ENCODE measurements around the gene ALB. TPM values are rescaled to one million over a fixed set of nuclear protein-coding genes. Genes with fewer than 3 reads are reported as not detected.

Gene ALB
- polyA plus RNA-seq, 1 donor, result 3.3 TPM

DNA sequence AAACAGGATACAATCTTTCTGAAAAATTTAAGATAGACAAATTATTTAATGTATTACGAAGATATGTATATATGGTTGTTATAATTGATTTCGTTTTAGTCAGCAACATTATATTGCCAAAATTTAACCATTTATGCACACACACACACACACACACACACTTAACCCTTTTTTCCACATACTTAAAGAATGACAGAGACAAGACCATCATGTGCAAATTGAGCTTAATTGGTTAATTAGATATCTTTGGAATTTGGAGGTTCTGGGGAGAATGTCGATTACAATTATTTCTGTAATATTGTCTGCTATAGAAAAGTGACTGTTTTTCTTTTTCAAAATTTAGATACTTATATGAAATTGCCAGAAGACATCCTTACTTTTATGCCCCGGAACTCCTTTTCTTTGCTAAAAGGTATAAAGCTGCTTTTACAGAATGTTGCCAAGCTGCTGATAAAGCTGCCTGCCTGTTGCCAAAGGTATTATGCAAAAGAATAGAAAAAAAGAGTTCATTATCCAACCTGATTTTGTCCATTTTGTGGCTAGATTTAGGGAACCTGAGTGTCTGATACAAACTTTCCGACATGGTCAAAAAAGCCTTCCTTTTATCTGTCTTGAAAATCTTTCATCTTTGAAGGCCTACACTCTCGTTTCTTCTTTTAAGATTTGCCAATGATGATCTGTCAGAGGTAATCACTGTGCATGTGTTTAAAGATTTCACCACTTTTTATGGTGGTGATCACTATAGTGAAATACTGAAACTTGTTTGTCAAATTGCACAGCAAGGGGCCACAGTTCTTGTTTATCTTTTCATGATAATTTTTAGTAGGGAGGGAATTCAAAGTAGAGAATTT lies 5.2 kb downstream of the ALB start:
- no peak for DNase-seq

DNA sequence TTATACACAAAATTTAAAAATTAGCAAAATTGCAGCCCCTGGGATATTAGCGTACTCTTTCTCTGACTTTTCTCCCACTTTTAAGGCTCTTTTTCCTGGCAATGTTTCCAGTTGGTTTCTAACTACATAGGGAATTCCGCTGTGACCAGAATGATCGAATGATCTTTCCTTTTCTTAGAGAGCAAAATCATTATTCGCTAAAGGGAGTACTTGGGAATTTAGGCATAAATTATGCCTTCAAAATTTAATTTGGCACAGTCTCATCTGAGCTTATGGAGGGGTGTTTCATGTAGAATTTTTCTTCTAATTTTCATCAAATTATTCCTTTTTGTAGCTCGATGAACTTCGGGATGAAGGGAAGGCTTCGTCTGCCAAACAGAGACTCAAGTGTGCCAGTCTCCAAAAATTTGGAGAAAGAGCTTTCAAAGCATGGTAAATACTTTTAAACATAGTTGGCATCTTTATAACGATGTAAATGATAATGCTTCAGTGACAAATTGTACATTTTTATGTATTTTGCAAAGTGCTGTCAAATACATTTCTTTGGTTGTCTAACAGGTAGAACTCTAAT lies 6.0 kb downstream of the ALB start:
- DNase-seq, result no peak

DNA sequence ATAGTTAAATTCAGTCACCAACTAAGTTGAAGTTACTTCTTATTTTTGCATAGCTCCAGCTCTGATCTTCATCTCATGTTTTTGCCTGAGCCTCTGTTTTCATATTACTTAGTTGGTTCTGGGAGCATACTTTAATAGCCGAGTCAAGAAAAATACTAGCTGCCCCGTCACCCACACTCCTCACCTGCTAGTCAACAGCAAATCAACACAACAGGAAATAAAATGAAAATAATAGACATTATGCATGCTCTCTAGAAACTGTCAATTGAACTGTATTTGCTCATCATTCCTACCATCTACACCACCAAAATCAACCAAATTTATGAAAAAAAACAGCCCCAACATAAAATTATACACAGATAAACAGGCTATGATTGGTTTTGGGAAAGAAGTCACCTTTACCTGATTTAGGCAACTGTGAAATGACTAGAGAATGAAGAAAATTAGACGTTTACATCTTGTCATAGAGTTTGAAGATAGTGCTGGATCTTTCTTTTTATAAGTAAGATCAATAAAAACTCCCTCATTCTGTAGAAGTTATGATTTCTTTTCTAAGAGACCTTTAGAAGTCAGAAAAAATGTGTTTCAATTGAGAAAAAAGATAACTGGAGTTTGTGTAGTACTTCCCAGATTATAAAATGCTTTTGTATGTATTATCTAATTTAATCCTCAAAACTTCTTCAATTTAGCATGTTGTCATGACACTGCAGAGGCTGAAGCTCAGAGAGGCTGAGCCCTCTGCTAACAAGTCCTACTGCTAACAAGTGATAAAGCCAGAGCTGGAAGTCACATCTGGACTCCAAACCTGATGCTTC lies 7.0 kb downstream of the ALB start:
- DNase-seq, result no peak

GRCh38 chr4:73411731-73412414 lies 7.8 kb downstream of the ALB start:
- DNase-seq, result no peak

GRCh38 chr4:73413294-73413755 lies 9.2 kb downstream of the ALB start:
- DNase-seq, result no peak

DNA sequence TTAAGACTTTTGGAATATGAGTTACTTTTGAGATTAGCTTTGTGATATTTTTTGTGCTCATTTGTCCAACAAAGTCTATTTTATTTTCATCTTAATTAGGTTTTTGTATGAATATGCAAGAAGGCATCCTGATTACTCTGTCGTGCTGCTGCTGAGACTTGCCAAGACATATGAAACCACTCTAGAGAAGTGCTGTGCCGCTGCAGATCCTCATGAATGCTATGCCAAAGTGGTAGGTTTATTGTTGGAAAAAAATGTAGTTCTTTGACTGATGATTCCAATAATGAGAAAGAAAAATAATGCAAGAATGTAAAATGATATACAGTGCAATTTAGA lies 10.8 kb downstream of the ALB start:
- no peak for DNase-seq

DNA sequence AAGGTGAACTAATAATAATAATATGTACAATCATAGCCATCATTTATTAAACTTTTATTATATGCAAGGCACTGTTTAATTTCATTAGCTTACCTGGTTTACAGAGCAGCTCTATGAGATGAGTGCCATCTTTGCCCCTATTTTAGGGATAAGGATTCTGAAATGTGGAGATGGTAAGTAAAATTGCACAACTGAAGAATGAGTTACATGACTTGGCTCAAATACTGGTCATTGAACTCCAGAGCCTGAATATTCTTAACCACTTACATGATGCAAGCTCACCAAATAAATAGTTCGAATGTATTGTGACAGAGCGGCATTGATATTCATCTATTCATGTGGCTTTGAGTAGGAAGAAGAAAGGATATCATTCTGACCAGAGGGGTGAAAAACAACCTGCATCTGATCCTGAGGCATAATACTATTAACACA lies 11.7 kb downstream of the ALB start:
- no peak for DNase-seq

DNA sequence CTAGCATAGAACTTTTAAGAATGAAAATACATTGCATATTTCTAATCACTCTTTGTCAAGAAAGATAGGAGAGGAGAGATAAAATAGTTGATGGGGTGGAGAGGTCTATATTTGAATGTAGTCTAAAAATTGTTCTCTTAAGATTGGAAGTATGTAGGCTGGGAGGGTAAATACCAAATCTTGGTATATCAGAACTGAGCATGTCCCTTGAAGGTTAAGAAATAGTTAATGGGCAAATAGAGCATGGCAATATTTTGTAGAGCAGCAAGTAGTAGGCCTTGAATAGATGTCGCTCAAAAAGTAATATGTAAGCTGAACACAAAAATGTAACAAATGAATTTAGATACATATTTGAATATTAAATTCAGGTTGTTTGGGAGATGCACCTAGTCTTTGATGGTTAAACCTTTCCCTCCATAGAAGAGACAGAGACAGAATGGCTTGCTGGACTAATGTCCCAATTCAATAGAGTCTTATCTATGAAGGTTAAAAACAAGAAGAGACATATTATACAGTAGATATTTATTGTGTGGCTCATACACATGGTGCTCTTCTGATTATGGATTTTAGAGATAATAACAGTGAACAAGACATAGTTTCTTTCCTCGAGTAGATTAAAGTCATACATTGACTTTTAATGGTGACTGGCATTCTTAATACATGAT lies 12.5 kb downstream of the ALB start:
- no peak for DNase-seq

DNA sequence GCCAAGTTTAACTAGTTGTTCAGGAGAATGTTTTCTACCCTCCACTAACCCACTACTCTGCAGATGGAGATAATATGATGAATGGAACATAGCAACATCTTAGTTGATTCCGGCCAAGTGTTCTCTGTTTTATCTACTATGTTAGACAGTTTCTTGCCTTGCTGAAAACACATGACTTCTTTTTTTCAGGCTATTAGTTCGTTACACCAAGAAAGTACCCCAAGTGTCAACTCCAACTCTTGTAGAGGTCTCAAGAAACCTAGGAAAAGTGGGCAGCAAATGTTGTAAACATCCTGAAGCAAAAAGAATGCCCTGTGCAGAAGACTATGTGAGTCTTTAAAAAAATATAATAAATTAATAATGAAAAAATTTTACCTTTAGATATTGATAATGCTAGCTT lies 13.3 kb downstream of the ALB start:
- no peak for DNase-seq

DNA sequence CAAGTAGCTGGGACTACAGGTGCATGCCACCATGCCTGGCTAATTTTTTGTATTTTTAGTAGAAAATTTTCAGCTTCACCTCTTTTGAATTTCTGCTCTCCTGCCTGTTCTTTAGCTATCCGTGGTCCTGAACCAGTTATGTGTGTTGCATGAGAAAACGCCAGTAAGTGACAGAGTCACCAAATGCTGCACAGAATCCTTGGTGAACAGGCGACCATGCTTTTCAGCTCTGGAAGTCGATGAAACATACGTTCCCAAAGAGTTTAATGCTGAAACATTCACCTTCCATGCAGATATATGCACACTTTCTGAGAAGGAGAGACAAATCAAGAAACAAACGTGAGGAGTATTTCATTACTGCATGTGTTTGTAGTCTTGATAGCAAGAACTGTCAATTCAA lies 13.9 kb downstream of the ALB start:
- no peak for DNase-seq

DNA sequence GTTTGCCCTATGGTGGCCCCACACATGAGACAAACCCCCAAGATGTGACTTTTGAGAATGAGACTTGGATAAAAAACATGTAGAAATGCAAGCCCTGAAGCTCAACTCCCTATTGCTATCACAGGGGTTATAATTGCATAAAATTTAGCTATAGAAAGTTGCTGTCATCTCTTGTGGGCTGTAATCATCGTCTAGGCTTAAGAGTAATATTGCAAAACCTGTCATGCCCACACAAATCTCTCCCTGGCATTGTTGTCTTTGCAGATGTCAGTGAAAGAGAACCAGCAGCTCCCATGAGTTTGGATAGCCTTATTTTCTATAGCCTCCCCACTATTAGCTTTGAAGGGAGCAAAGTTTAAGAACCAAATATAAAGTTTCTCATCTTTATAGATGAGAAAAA lies 14.6 kb downstream of the ALB start:
- no peak for DNase-seq

DNA sequence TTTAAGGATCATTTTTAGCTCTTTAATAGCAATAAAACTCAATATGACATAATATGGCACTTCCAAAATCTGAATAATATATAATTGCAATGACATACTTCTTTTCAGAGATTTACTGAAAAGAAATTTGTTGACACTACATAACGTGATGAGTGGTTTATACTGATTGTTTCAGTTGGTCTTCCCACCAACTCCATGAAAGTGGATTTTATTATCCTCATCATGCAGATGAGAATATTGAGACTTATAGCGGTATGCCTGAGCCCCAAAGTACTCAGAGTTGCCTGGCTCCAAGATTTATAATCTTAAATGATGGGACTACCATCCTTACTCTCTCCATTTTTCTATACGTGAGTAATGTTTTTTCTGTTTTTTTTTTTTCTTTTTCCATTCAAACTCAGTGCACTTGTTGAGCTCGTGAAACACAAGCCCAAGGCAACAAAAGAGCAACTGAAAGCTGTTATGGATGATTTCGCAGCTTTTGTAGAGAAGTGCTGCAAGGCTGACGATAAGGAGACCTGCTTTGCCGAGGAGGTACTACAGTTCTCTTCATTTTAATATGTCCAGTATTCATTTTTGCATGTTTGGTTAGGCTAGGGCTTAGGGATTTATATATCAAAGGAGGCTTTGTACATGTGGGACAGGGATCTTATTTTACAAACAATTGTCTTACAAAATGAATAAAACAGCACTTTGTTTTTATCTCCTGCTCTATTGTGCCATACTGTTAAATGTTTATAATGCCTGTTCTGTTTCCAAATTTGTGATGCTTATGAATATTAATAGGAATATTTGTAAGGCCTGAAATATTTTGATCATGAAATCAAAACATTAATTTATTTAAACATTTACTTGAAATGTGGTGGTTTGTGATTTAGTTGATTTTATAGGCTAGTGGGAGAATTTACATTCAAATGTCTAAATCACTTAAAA lies 15.3 kb downstream of the ALB start:
- DNase-seq, result no peak

GRCh38 chr4:73420615-73421014 lies 16.5 kb downstream of the ALB start:
- no peak for DNase-seq

- no peak for DNase-seq
These were observed 17.8 kb downstream of the ALB start for GRCh38 chr4:73421708-73422457.

DNA sequence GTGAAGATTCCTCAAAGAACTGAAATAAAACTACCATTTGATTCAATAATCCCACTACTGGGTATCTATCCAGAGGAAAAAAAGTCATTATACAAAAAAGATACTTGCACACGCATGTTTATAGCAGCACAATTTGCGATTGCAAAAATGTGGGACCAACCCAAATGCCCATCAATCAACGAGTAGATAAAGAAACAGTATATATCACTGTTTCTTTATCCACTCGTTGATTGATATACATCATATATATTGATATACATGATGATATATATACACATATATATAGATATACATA lies 18.3 kb downstream of the ALB start:
- DNase-seq, result no peak

GRCh38 chr4:73423184-73423583 lies 19.1 kb downstream of the ALB start:
- DNase-seq, result no peak

DNA sequence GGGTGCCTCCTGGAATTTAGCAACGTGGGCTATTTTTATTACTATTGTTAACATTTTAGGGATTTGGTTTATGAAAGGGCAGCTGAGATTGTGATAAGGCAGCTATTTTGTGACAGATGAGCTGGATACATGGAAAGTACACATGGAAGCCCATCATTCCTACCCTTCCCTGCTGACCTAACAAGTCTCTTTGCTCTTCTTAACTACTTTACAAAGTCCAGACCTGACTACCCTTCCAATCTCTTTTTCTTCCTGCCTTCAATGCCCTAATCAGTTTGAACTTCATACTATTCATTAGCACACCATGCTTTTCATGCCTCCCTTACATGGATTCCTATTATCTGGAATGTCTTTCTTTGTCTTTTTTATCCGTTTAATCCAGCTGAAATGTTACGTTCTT lies 22.6 kb downstream of the ALB start:
- no peak for DNase-seq

DNA sequence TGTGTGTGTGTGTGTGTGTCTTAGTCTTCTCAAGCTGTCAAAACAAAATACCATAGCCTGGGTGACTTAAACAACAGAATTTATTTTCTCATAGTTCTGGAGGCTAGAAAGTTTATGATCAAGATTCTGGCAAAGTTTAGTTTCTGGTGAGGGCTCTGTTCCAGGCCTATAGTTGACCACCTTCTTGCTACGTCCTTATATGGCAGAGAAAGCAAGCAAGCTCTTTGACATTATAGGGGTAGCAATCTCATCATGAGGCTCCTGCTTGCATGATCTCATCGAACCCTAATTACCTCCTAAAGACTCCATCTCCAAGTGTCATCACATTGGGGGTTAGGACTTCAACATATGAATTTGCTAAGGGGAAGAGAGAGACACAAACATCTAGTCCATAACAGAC lies 25.0 kb downstream of the ALB start:
- no peak for DNase-seq

- DNase-seq, result no peak
These were observed 25.9 kb downstream of the ALB start for GRCh38 chr4:73429826-73430587.

DNA sequence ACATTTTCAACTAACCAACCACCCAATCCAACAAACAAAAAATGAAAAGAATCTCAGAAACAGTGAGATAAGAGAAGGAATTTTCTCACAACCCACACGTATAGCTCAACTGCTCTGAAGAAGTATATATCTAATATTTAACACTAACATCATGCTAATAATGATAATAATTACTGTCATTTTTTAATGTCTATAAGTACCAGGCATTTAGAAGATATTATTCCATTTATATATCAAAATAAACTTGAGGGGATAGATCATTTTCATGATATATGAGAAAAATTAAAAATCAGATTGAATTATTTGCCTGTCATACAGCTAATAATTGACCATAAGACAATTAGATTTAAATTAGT lies 27.7 kb downstream of the ALB start:
- DNase-seq, result no peak
